ENCODE results near the gene PDE4B. TPM values are rescaled to one million over a fixed set of nuclear protein-coding genes. Genes with fewer than 3 reads are reported as not detected.

The PDE4B gene
- total and polyA plus RNA-seq, 9 of the 15 experiments (the other 6 are each of a cell fraction or from before 2014, with no cell fraction given): 0.09 TPM; not detected in 8

GRCh38 chr1:66400660-66401059 is 608.0 kb downstream of the PDE4B start:
- CTCF ChIA-PET (ENCODE audit: low intra/inter-chr PET ratio): no interaction called here
- H3K27ac ChIP-seq (ENCODE audit: extremely low read depth, low read depth, low read length): no peak overlapping the region

GRCh38 chr1:66401244-66401643 is 608.5 kb downstream of the PDE4B start:
- Histone ChIP-seq H3K79me2 (ENCODE audit: control insufficient read depth, insufficient read depth, low read length) (no peaks in the 10 kb centered on the region), H3K9ac (ENCODE audit: insufficient read depth in 1 of 2, low read depth in 2 of 2, low read length in 2 of 2) (no peak overlapping the region), H3K4me1 (replicated peaks in 1 of 2; ENCODE audit: control insufficient read depth in 2 of 2, insufficient read depth in 2 of 2, low read length in 2 of 2) (no peaks in the 10 kb centered on the region), H3K4me3 (no peak overlapping the region), H2AFZ (ENCODE audit: low read depth, low read length) (no peak overlapping the region), H3K9me1 (ENCODE audit: control insufficient read depth, insufficient read depth, low read length) (no peaks in the 10 kb centered on the region), H4K20me1 (replicated peaks; ENCODE audit: control insufficient read depth, insufficient read depth, low read length) (no peaks in the 10 kb centered on the region), H3K36me3 (ENCODE audit: control insufficient read depth, insufficient read depth, low read length) (no peaks in the 10 kb centered on the region), H3K4me2 (ENCODE audit: insufficient read depth, low read length) (no peak overlapping the region), H3K9me3 (replicated peaks; ENCODE audit: control insufficient read depth, insufficient read depth, low read depth, low read length) (no peaks in the 10 kb centered on the region), H3K27ac (ENCODE audit: extremely low read depth, low read depth, low read length) (no peak overlapping the region), H3K27me3 (ENCODE audit: control insufficient read depth in 2 of 2, insufficient read depth in 2 of 2, low read length in 2 of 2) (no peaks in the 10 kb centered on the region; a peak in 1 of 5 replicates)
- POLR2A ChIA-PET: no interaction called here
- FAIRE-seq (no peak), DNase-seq (ENCODE audit: extremely low read depth in 1 of 4, low spot score in 3 of 4) (no peak), ATAC-seq (no peak)
- intact Hi-C loops (cut with micrococcal nuclease): no loop called here
- in situ Hi-C loops (cut with MboI): no loop called here
- BruUV-seq (replicated peaks): no TSS peak
- 0% methylated on average over 2 of the region's 2 CpGs for WGBS (ENCODE audit: insufficient coverage, low coverage, missing lambda C conversion rate)
- CTCF ChIA-PET (ENCODE audit: low intra/inter-chr PET ratio): no interaction called here
- no peak for TF ChIP-seq ZNF143 (CRISPR knock-in tag; IDR thresholded peaks at IDR 0.05)
- TF ChIP-seq RHOXF2B (CRISPR knock-in tag; conservative IDR thresholded peaks at IDR 0.05): no peak
- TF ChIP-seq DACH1 (IDR thresholded peaks at IDR 0.05; ENCODE audit: partially characterized antibody): no peak
- no peak for TF ChIP-seq TGIF2 (CRISPR knock-in tag; IDR thresholded peaks at IDR 0.05)
- no peak for TF ChIP-seq RBBP5 (IDR thresholded peaks at IDR 0.05; ENCODE audit: borderline replicate concordance, insufficient read depth, low read length, poor library complexity, severe bottlenecking)
- no peak for TF ChIP-seq XRCC5 (IDR thresholded peaks at IDR 0.05; ENCODE audit: low read depth, low read length)
- no peak for TF ChIP-seq SIX5 (IDR thresholded peaks at IDR 0.05; ENCODE audit: borderline replicate concordance in 1 of 2, insufficient read depth in 1 of 2, low read depth in 1 of 2, low read length in 2 of 2)
- TF ChIP-seq, protein P1, sequence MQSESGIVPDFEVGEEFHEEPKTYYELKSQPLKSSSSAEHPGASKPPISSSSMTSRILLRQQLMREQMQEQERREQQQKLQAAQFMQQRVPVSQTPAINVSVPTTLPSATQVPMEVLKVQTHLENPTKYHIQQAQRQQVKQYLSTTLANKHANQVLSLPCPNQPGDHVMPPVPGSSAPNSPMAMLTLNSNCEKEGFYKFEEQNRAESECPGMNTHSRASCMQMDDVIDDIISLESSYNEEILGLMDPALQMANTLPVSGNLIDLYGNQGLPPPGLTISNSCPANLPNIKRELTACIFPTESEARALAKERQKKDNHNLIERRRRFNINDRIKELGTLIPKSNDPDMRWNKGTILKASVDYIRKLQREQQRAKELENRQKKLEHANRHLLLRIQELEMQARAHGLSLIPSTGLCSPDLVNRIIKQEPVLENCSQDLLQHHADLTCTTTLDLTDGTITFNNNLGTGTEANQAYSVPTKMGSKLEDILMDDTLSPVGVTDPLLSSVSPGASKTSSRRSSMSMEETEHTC (IDR thresholded peaks at IDR 0.05): no peak
- TF ChIP-seq ZNF551 (CRISPR knock-in tag; IDR thresholded peaks at IDR 0.05): no peak
- TF ChIP-seq, protein P2, sequence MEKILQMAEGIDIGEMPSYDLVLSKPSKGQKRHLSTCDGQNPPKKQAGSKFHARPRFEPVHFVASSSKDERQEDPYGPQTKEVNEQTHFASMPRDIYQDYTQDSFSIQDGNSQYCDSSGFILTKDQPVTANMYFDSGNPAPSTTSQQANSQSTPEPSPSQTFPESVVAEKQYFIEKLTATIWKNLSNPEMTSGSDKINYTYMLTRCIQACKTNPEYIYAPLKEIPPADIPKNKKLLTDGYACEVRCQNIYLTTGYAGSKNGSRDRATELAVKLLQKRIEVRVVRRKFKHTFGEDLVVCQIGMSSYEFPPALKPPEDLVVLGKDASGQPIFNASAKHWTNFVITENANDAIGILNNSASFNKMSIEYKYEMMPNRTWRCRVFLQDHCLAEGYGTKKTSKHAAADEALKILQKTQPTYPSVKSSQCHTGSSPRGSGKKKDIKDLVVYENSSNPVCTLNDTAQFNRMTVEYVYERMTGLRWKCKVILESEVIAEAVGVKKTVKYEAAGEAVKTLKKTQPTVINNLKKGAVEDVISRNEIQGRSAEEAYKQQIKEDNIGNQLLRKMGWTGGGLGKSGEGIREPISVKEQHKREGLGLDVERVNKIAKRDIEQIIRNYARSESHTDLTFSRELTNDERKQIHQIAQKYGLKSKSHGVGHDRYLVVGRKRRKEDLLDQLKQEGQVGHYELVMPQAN (IDR thresholded peaks at IDR 0.05; ENCODE audit: borderline replicate concordance): no peak
- TF ChIP-seq GTF2B (IDR thresholded peaks at IDR 0.05; ENCODE audit: extremely low read depth, insufficient read length): no peak
- no peak for TF ChIP-seq NFATC3 (IDR thresholded peaks at IDR 0.05)
- no peak for TF ChIP-seq MCM3 (IDR thresholded peaks at IDR 0.05)
- no peak for TF ChIP-seq HDGF (IDR thresholded peaks at IDR 0.05)

More at GRCh38 chr1:66400660-66401059, 608.0 kb downstream of the PDE4B start:
- Histone ChIP-seq H3K9me1 (ENCODE audit: control insufficient read depth, insufficient read depth, low read length) (no peaks in the 10 kb centered on the region), H3K4me2 (ENCODE audit: insufficient read depth, low read length) (no peak overlapping the region), H3K79me2 (ENCODE audit: control insufficient read depth, insufficient read depth, low read length) (no peaks in the 10 kb centered on the region), H3K9me3 (replicated peaks; ENCODE audit: control insufficient read depth, insufficient read depth, low read depth, low read length) (no peaks in the 10 kb centered on the region), H4K20me1 (replicated peaks; ENCODE audit: control insufficient read depth, insufficient read depth, low read length) (no peaks in the 10 kb centered on the region), H3K4me1 (replicated peaks in 1 of 2; ENCODE audit: control insufficient read depth in 2 of 2, insufficient read depth in 2 of 2, low read length in 2 of 2) (no peaks in the 10 kb centered on the region), H3K4me3 (no peak overlapping the region), H3K36me3 (ENCODE audit: control insufficient read depth, insufficient read depth, low read length) (no peaks in the 10 kb centered on the region), H3K9ac (ENCODE audit: insufficient read depth in 1 of 2, low read depth in 2 of 2, low read length in 2 of 2) (no peak overlapping the region), H3K27me3 (ENCODE audit: control insufficient read depth in 2 of 2, insufficient read depth in 2 of 2, low read length in 2 of 2) (no peaks in the 10 kb centered on the region; a peak in 1 of 5 replicates), H2AFZ (ENCODE audit: low read depth, low read length) (no peak overlapping the region)
- ATAC-seq (no peak), FAIRE-seq (no peak), DNase-seq (ENCODE audit: extremely low read depth in 1 of 4, low spot score in 3 of 4) (no peak)
- no peak for TF ChIP-seq HDGF (IDR thresholded peaks at IDR 0.05)
- in situ Hi-C loops (cut with MboI): no loop called here
- POLR2A ChIA-PET: no interaction called here
- 0% methylated on average over 4 of the region's 4 CpGs for WGBS (ENCODE audit: insufficient coverage, low coverage, missing lambda C conversion rate)
- intact Hi-C loops (cut with micrococcal nuclease): no loop called here
- no TSS peak for BruUV-seq (replicated peaks)
